B cell (primary cell): ENCODE data around the gene PIGM. TPM values are rescaled to one million over a fixed set of nuclear protein-coding genes. Genes with fewer than 3 reads are reported as not detected.

Experiments used
- ATAC-seq: fragments of 200-7000 bp; cut with Tn5 transposase; one replicate; pipeline ENCODE4 v1.10.0; 2021; ENCODE audit warnings: low read depth, mild to moderate bottlenecking, moderate number of reproducible peaks, moderate library complexity
- CTCF ChIA-PET: fragments of 350-600 bp; sonication (Branson Sonifier 250); formaldehyde crosslinking; loops from one replicate; lab custom pipeline; 2021; ENCODE audit warnings: antibody characterized with exemption, inconsistent platforms; lab: Charles Lee
- POLR2A ChIA-PET: fragments of 350-600 bp; sonication (Branson Sonifier 250); formaldehyde crosslinking; loops from one replicate; lab custom pipeline; 2021; ENCODE audit warnings: antibody characterized with exemption; lab: Charles Lee
- DNase-seq: peaks from one replicate; pipeline ENCODE4 v3.0.0; 2013
- H2AFZ ChIP-seq: 2 replicates; pipeline ENCODE4 v1.6.1; 2012; ENCODE audit warnings: mild to moderate bottlenecking, low read depth, low read length; ENCODE audit not compliant: insufficient read depth, poor library complexity, severe bottlenecking
- H3K27ac ChIP-seq, 2 donors: 1 replicate in 1 of 2; 2 replicates in 1 of 2; pipeline ENCODE4 v1.5.1; 2012 to 2013; ENCODE audit warnings: low read length in 2 of 2, mild to moderate bottlenecking in 2 of 2, moderate library complexity in 1 of 2
- H3K27me3 ChIP-seq, 4 experiments: fragments of 200-600 bp in 1 of 4; sonication (generic) in 1 of 4; replicated peaks in 1 of 4; 1 replicate in 2 of 4; 2 replicates in 2 of 4; pipeline versions ENCODE4 v1.6.1 to v1.7.0; 2013 to 2016; ENCODE audit warnings: low read length in 3 of 4, mild to moderate bottlenecking in 2 of 4, mixed read lengths in 1 of 4, moderate library complexity in 1 of 4; ENCODE audit not compliant: insufficient read depth in 4 of 4, control insufficient read depth in 3 of 4; ENCODE audit errors: control extremely low read depth in 1 of 4
- H3K36me3 ChIP-seq, 2 experiments: replicated peaks in 1 of 2; 1 replicate in 1 of 2; 2 replicates in 1 of 2; pipeline versions ENCODE4 v1.6.1 to v1.7.1; 2013; ENCODE audit warnings: low read length in 1 of 2; ENCODE audit not compliant: insufficient read depth in 2 of 2, control insufficient read depth in 1 of 2; ENCODE audit errors: control extremely low read depth in 1 of 2, extremely low read depth in 1 of 2
- H3K4me1 ChIP-seq, 2 donors: fragments of 200-600 bp in 1 of 2; sonication (generic) in 1 of 2; 1 replicate in 1 of 2; 2 replicates in 1 of 2; pipeline versions ENCODE4 v1.5.1 to v1.6.1; 2013 to 2017; ENCODE audit warnings: low read length in 2 of 2; ENCODE audit not compliant: control insufficient read depth in 2 of 2, insufficient read depth in 2 of 2
- H3K4me2 ChIP-seq: replicated peaks from 2 replicates; pipeline ENCODE3; 2012; ENCODE audit warnings: mild to moderate bottlenecking, low read depth, low read length; ENCODE audit not compliant: poor library complexity, severe bottlenecking
- H3K4me3 ChIP-seq, 5 experiments: fragments of 200-600 bp in 1 of 5; sonication (generic) in 1 of 5; 1 replicate in 3 of 5; 2 replicates in 2 of 5; pipeline versions ENCODE4 v1.5.1 to v1.7.0; 2011 to 2016; ENCODE audit warnings: low read length in 4 of 5, mild to moderate bottlenecking in 4 of 5, low read depth in 2 of 5, control low read depth in 1 of 5, moderate library complexity in 1 of 5; ENCODE audit not compliant: insufficient read depth in 1 of 5; ENCODE audit errors: control extremely low read depth in 1 of 5, extremely low read depth in 1 of 5
- H3K79me2 ChIP-seq: fragments of 200-600 bp; sonication (generic); one replicate; pipeline ENCODE4 v1.6.0; 2016; ENCODE audit warnings: low read length; ENCODE audit not compliant: control insufficient read depth, insufficient read depth
- H3K9ac ChIP-seq: fragments of 200-600 bp; sonication (generic); 2 replicates; pipeline ENCODE4 v1.6.1; 2017; ENCODE audit warnings: mild to moderate bottlenecking, low read length, moderate library complexity
- H3K9me3 ChIP-seq, 3 donors: one replicate each; pipeline versions ENCODE4 v1.6.1 to v1.7.1; 2013; ENCODE audit warnings: low read length in 2 of 3; ENCODE audit not compliant: control insufficient read depth in 2 of 3, insufficient read depth in 1 of 3; ENCODE audit errors: control extremely low read depth in 1 of 3
- H4K20me1 ChIP-seq: 2 replicates; pipeline ENCODE4 v1.6.0; 2012; ENCODE audit warnings: mild to moderate bottlenecking, low read length; ENCODE audit not compliant: insufficient read depth, control insufficient read depth, poor library complexity, severe bottlenecking
- H3K27ac Mint-ChIP-seq: one replicate; pipeline ENCODE4 v1.8.0; 2021; ENCODE audit warnings: mixed read lengths
- H3K27me3 Mint-ChIP-seq: one replicate; pipeline ENCODE4 v1.8.0; 2021; ENCODE audit warnings: mixed read lengths
- H3K4me1 Mint-ChIP-seq: one replicate; pipeline ENCODE4 v1.8.0; 2021; ENCODE audit warnings: mixed read lengths
- H3K4me3 Mint-ChIP-seq: one replicate; pipeline ENCODE4 v1.8.0; 2021; ENCODE audit warnings: mixed read lengths
- H3K9me3 Mint-ChIP-seq: one replicate; pipeline ENCODE4 v1.8.0; 2022; ENCODE audit warnings: mixed read lengths; ENCODE audit not compliant: insufficient read depth
- CTCF ChIP-seq: fragments of 200-600 bp; IDR thresholded peaks from one replicate; pipeline ENCODE4 v1.8.0; 2022; ENCODE audit warnings: antibody characterized with exemption, mild to moderate bottlenecking
- EZH2 ChIP-seq: IDR thresholded peaks from 2 replicates; pipeline ENCODE4 v1.6.1; 2012; ENCODE audit warnings: borderline replicate concordance, low read depth, mild to moderate bottlenecking, moderate library complexity, low read length; ENCODE audit not compliant: insufficient read depth, poor library complexity, severe bottlenecking
- WGBS: methylation state at CpG from one replicate; pipeline ENCODE4 v1.1.5; 2013; ENCODE audit warnings: missing lambda C conversion rate; ENCODE audit not compliant: insufficient coverage; 5-methylcytosine and 5-hydroxymethylcytosine counted together
- intact Hi-C: fragments of 100-400 bp; cut with micrococcal nuclease; formaldehyde crosslinking; loops from one replicate; pipeline ENCODE4 v1.10.0; 2022
- polyA plus RNA-seq: library from polyadenylated mRNA; depleted of rRNA; stranded (reverse); fragments of >200 nt; gene quantifications from 2 replicates; pipeline ENCODE4 v1.2.3, GENCODE V29; 2012
- total RNA-seq, 2 donors: library from RNA; stranded (reverse); fragments of 120-200 nt in 1 of 2; gene quantifications; 1 replicate in 1 of 2; 2 replicates in 1 of 2; pipeline versions ENCODE4 v1.2.3 to v1.2.4, GENCODE V29; 2013 to 2022

Gene PIGM
- total and polyA plus RNA-seq, 2 donors (not counting 1 experiment from before 2014, with no cell fraction given), result 1.4 to 7.4 TPM

- Histone ChIP-seq H3K36me3 (no peaks in the 10 kb centered on the region), H3K27ac (no peak overlapping the region), H4K20me1 (no peaks in the 10 kb centered on the region), H3K9me3 (no peaks in the 10 kb centered on the region), H3K4me2 (no peak overlapping the region), H3K4me3 (no peak overlapping the region), H3K79me2 (no peaks in the 10 kb centered on the region), H3K4me1 (peaks cover 2 to 3% of the 10 kb centered on the region in 2 donors), H3K27me3 (peaks cover 0 to 37% (median 7%) of the 10 kb centered on the region in 4 experiments), H2AFZ (no peak overlapping the region), H3K9ac (no peak overlapping the region)
- ChIA-PET CTCF (interaction anchor here (1.5 to 2.2 kb wide), 2 partner anchors 14 to 18 kb away, joined by 4 to 12 read pairs; no protein-coding TSS in a partner anchor), POLR2A (no interaction called here)
- Mint-ChIP-seq H3K9me3 (no peaks in the 10 kb centered on the region), H3K4me3 (no peak overlapping the region), H3K27ac (no peak overlapping the region), H3K27me3 (peaks cover 42% of the 10 kb centered on the region), H3K4me1 (peaks cover 4% of the 10 kb centered on the region)
- TF ChIP-seq CTCF, result no peak
- no peak for TF ChIP-seq EZH2
- intact Hi-C loops, result no loop called here
- ATAC-seq, result no peak
- no peak for DNase-seq
- WGBS, result 78% methylated on average over 1 of the region's 3 CpGs
Observed at GRCh38 chr1:160064746-160065145, 33.0 kb upstream of the PIGM start.

- POLR2A ChIA-PET, result no interaction called here
Observed at GRCh38 chr1:160064164-160064563, 32.4 kb upstream of the PIGM start.

More at GRCh38 chr1:160064164-160064563, 32.4 kb upstream of the PIGM start:
- TF ChIP-seq EZH2, result no peak
- TF ChIP-seq CTCF, result no peak
- CTCF ChIA-PET, result interaction anchor here (0.9 to 2.2 kb wide), 3 partner anchors 10 to 15 kb away, joined by 3 to 12 read pairs (median 3); no protein-coding TSS in a partner anchor
- H3K27me3 Mint-ChIP-seq, result peaks cover 37% of the 10 kb centered on the region
- Histone ChIP-seq H3K4me2 (no peak overlapping the region), H2AFZ (no peak overlapping the region), H3K27ac (no peak overlapping the region), H3K27me3 (peaks cover 0 to 36% (median 3%) of the 10 kb centered on the region in 4 experiments), H4K20me1 (no peaks in the 10 kb centered on the region), H3K9ac (no peak overlapping the region), H3K79me2 (no peaks in the 10 kb centered on the region), H3K36me3 (no peaks in the 10 kb centered on the region), H3K4me1 (no peaks in the 10 kb centered on the region), H3K9me3 (no peaks in the 10 kb centered on the region), H3K4me3 (no peak overlapping the region)
- 100% methylated on average over 1 of the region's 3 CpGs for WGBS
- intact Hi-C loops, result no loop called here
- H3K9me3 Mint-ChIP-seq, result no peaks in the 10 kb centered on the region
- peaks cover under 1% of the 10 kb centered on the region for H3K4me1 Mint-ChIP-seq
- DNase-seq (no peak), ATAC-seq (no peak)
- no peak overlapping the region for H3K4me3 Mint-ChIP-seq
- no peak overlapping the region for H3K27ac Mint-ChIP-seq
